GM06990 (cell line): Measurements from ENCODE around the gene PRRG3.

ENCODE experiments used
- DNase-seq: peaks from one replicate; pipeline ENCODE4 v3.0.0-alpha.2; 2011; ENCODE audit not compliant: insufficient read length; ENCODE audit errors: extremely low read depth
- H3K27me3 ChIP-seq: replicated peaks from 2 replicates; pipeline ENCODE4 v1.6.0; 2011; ENCODE audit warnings: low read length; ENCODE audit not compliant: control insufficient read depth, insufficient read depth
- H3K36me3 ChIP-seq: 2 replicates; pipeline ENCODE4 v1.5.1; 2011; ENCODE audit warnings: low read length; ENCODE audit not compliant: control insufficient read depth, insufficient read depth
- H3K4me3 ChIP-seq: replicated peaks from 2 replicates; pipeline ENCODE4 v1.5.1; 2011; ENCODE audit warnings: low read depth, mild to moderate bottlenecking, control low read depth, low read length
- CTCF ChIP-seq: IDR thresholded peaks from 2 replicates; pipeline ENCODE4 v1.5.1; 2011; ENCODE audit warnings: low read length, control low read depth, mild to moderate bottlenecking, inconsistent platforms; ENCODE audit not compliant: insufficient read depth, poor library complexity, severe bottlenecking

Gene PRRG3

GRCh38 chrX:151694661-151695582, at the start of gene PRRG3:
Gene PRRG3 (plus strand): TSS chrX:151695458. CDS start chrX:151698815, 3,357 bp downstream.
- H3K4me3 ChIP-seq = no peak within 1 kb of the TSS
- no peak for DNase-seq
- no peaks in the 10 kb centered on the region for H3K27me3 ChIP-seq
- H3K36me3 ChIP-seq = no peaks in the 10 kb centered on the region
- no peak for TF ChIP-seq CTCF

GRCh38 chrX:151675121-151675746, 20.0 kb upstream of the PRRG3 start:
- no peak for DNase-seq
- no peaks in the 10 kb centered on the region; the same call in 1 of the 2 replicates for H3K27me3 ChIP-seq
- no peak overlapping the region for H3K4me3 ChIP-seq
- H3K36me3 ChIP-seq = no peaks in the 10 kb centered on the region
- TF ChIP-seq CTCF = no peak

- no peaks in the 10 kb centered on the region for H3K36me3 ChIP-seq
- TF ChIP-seq CTCF = no peak
- DNase-seq = no peak
- H3K27me3 ChIP-seq = no peaks in the 10 kb centered on the region; the same call in 1 of the 2 replicates
- H3K4me3 ChIP-seq = no peak overlapping the region
Observed at GRCh38 chrX:151676196-151676595, 19.1 kb upstream of the PRRG3 start.

GRCh38 chrX:151679798-151680402, 15.4 kb upstream of the PRRG3 start:
- Histone ChIP-seq H3K4me3 (no peak overlapping the region), H3K27me3 (no peaks in the 10 kb centered on the region; the same call in 1 of the 2 replicates), H3K36me3 (no peaks in the 10 kb centered on the region)
- no peak for DNase-seq
- TF ChIP-seq CTCF = no peak

GRCh38 chrX:151680805-151681204, 14.5 kb upstream of the PRRG3 start:
- Histone ChIP-seq H3K4me3 (no peak overlapping the region), H3K27me3 (no peaks in the 10 kb centered on the region), H3K36me3 (no peaks in the 10 kb centered on the region)
- peak; percentile 74 for TF ChIP-seq CTCF
- DNase-seq = peak; percentile 15
